RWPE1 (cell line): ENCODE measurements around the gene CD46.

Experiments
- CTCF ChIA-PET: fragments of 350-600 bp; sonication (Branson Sonifier 250); formaldehyde crosslinking; extraction: SDS; loops from one replicate; lab custom pipeline; 2021; lab: Yijun Ruan, JAX
- POLR2A ChIA-PET: fragments of 400-600 bp; formaldehyde crosslinking; extraction: SDS; loops from one replicate; lab custom pipeline; 2020; ENCODE audit warnings: antibody characterized with exemption; ENCODE audit not compliant: low non-redundant PET; lab: Yijun Ruan, JAX
- DNase-seq: peaks from one replicate; pipeline ENCODE4 v3.0.0; 2012; ENCODE audit warnings: low spot score
- H3K27ac ChIP-seq: fragments of 450-650 bp; 2 replicates; pipeline ENCODE4 v1.5.1; 2017
- TF ChIP-seq, protein P1 (sequence below): fragments of 450-650 bp; conservative IDR thresholded peaks from 2 replicates; pipeline ENCODE4 v1.5.1; 2017; ENCODE audit warnings: low read depth, mild to moderate bottlenecking

The CD46 gene

DNA sequence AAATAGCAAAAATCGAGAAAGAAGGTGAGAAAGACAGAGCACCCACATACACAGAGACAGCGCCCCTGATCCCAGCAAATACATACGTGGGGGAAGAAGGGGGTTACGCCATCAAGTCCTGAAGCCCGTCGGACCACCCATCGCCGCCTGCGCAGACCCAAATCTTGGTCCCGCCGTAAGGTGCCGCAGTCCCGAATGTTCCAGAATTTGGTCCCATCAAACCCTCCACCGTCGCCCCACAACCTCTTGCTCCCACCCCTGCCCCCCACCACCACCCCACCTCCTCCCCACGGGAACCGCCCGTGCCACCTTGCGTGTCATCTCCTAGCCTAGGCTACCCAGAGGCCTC, 71.7 kb downstream of the CD46 start:
- CTCF ChIA-PET, result interaction anchor here (0.6 to 1.8 kb wide), 9 partner anchors 12 to 263 kb away, joined by 3 to 9 read pairs (median 4); no protein-coding TSS in a partner anchor
- H3K27ac ChIP-seq, result peak overlapping the region; percentile 91

DNA sequence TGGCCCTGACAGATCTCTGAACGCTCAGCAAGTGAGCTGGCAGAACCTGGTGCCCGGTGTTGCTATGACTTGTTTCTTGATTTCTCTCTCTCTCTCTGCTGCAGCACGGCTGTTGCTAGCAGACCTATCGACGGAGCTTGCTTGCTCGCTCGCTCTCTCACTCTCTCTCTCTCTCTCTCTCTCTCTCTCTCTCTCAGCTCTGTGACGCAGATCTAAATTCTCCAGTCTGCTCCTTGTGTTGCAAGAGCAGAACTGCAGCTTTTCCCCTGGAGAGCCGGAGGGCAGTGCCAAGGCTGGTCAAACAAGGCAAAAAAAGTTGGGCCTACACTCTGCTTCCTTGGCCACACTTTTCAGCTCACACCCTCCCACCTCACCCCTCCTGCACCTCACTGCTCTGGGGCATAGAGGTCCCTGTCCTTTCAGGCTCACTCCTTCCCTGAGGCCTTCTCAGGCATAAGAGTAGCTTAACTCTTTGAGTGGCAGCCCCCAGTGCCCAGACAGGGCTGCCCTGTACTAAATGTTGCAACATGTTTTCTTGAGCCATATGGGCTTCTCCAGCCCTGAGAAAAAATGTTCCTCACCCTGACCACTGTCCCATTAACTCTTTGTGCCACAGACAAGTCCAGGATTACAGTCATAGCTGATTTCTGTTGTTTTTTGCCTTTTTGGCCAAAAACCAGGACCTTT, 72.2 kb downstream of the CD46 start:
- TF ChIP-seq, protein P1, sequence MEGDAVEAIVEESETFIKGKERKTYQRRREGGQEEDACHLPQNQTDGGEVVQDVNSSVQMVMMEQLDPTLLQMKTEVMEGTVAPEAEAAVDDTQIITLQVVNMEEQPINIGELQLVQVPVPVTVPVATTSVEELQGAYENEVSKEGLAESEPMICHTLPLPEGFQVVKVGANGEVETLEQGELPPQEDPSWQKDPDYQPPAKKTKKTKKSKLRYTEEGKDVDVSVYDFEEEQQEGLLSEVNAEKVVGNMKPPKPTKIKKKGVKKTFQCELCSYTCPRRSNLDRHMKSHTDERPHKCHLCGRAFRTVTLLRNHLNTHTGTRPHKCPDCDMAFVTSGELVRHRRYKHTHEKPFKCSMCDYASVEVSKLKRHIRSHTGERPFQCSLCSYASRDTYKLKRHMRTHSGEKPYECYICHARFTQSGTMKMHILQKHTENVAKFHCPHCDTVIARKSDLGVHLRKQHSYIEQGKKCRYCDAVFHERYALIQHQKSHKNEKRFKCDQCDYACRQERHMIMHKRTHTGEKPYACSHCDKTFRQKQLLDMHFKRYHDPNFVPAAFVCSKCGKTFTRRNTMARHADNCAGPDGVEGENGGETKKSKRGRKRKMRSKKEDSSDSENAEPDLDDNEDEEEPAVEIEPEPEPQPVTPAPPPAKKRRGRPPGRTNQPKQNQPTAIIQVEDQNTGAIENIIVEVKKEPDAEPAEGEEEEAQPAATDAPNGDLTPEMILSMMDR, result peak; percentile 45
- peak overlapping the region; percentile 91 for H3K27ac ChIP-seq
- POLR2A ChIA-PET, result no interaction called here
- peak; percentile 84 for DNase-seq
- CTCF ChIA-PET, result interaction anchor here (0.6 to 1.8 kb wide), 10 partner anchors 13 to 986 kb away, joined by 3 to 9 read pairs (median 4); no protein-coding TSS in a partner anchor

More for the DNA sequence above, 71.7 kb downstream of the CD46 start:
- DNase-seq, result no peak
- POLR2A ChIA-PET, result no interaction called here
- TF ChIP-seq, protein P1, result no peak

DNA sequence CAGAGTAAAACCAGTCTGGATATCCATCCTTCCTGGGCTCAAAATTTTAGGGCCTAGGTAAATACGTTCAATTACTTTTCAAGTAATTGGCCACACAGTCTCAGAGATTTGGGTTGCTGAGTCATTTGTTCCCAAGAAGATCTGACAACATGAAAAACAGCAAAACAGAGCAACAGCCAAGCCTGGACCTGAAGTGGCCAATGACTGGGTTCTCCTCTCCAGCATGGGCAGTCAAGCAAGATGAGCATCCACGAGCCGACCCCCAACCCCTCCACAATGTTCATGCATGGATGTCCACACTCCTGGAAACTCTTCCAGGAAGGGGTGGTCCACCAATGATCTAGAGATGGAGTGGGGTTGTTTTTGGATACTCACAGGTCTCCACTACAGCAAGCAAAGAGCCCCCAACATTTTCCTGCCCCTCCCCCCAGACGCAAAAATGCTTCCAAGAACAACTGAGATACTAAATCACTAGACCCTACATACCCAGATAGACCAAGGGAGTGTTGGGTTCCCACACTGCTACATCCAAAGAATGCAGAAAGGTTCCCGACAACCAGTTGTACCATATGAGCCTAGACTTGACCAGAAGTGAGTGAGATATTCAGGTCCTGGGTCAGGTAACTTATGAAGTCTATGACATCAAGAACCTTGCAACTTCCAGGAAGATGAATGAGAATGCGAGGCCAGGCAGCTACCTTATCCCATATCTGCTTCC, 73.0 kb downstream of the CD46 start:
- CTCF ChIA-PET, result interaction anchor here (0.6 to 1.8 kb wide), 5 partner anchors 13 to 72 kb away, joined by 4 to 9 read pairs (median 8); no protein-coding TSS in a partner anchor
- DNase-seq, result no peak
- TF ChIP-seq, protein P1, result no peak
- POLR2A ChIA-PET, result no interaction called here
- H3K27ac ChIP-seq, result peak overlapping the region; percentile 91

DNA sequence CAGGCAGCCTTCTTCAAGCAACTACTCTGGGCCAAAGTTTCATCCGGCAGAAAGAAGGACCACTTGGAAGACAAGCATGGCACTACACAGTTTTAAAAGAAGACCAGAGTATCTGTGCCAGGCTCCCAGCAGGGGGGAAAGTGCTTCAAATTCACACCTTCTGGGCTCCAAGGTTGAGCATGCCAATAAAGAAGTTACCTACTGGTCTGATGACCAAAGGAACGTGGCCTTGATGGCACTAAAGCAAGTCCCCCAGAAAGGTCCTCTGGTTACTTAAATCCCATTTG, 73.5 kb downstream of the CD46 start:
- POLR2A ChIA-PET, result no interaction called here
- TF ChIP-seq, protein P1, result no peak
- CTCF ChIA-PET, result interaction anchor here (0.6 kb wide), 1 partner anchor 72 kb away, joined by 4 read pairs; no protein-coding TSS in a partner anchor
- DNase-seq, result no peak
- H3K27ac ChIP-seq, result peak overlapping the region; percentile 91

DNA sequence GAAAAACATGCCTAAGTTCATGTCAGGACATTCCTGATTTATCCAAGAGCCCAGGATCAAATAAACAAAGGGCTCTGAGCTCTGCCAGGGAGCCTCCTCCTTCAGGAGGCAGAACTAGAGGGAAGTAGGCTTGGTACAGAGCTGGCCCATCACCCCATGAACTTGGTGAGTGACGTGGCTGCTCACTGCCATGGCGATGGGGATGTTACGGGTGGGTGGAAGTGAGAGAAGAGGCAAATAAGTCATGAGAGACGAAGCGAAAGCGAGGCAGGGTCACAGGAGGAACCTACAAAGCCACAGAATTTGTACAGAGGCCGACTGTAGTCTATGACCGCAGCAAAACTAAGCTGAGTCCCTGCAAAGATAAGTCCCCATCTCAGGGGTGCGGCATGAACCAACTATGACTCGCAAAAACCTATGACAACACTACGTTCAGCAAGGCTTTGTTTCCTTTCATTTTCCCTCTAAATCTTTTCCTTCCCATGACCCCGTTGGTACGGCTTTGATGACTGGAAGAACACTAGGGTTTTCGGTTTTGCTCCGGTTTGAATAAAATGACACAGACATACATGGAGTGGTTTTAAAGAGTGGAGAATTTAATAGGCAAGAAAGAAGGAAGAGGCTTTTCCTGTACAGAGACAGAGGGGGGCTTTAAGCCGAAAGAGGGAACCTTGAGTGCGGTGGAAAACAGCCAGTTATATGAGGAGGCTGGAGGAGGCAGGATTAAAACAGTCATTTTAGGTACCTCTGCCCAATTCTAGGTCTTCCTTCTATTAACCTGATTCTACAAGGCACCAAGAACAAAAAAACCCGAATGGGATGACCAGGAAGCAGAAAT, 74.1 kb downstream of the CD46 start:
- POLR2A ChIA-PET, result no interaction called here
- peak overlapping the region; percentile 91 for H3K27ac ChIP-seq
- CTCF ChIA-PET, result interaction anchor here (0.7 to 1.2 kb wide), 2 partner anchors 23 to 43 kb away, joined by 4 read pairs; no protein-coding TSS in a partner anchor

More for the DNA sequence above, 74.1 kb downstream of the CD46 start:
- DNase-seq, result no peak
- TF ChIP-seq, protein P1, result no peak
